GM13976 (cell line): ENCODE data around the gene OR5AN1.

Experiments used
- DNase-seq: peaks from one replicate; pipeline ENCODE4 v3.0.0; 2012; ENCODE audit warnings: low spot score
- in situ Hi-C: fragments of 300-500 bp; cut with MboI; formaldehyde crosslinking; loops from one replicate; pipeline ENCODE4 v1.12.0; 2022; ENCODE audit warnings: low sequenced_read_pairs, mixed read lengths, inconsistent platforms; ENCODE audit not compliant: unreplicated experiment
- TF ChIP-seq, protein P1 (sequence below): IDR thresholded peaks from 2 replicates; pipeline ENCODE4 v1.5.1; 2012; ENCODE audit warnings: borderline replicate concordance, mild to moderate bottlenecking; ENCODE audit not compliant: insufficient read depth; ENCODE audit errors: extremely low read depth, missing control alignments, control extremely low read depth

The OR5AN1 gene

DNA sequence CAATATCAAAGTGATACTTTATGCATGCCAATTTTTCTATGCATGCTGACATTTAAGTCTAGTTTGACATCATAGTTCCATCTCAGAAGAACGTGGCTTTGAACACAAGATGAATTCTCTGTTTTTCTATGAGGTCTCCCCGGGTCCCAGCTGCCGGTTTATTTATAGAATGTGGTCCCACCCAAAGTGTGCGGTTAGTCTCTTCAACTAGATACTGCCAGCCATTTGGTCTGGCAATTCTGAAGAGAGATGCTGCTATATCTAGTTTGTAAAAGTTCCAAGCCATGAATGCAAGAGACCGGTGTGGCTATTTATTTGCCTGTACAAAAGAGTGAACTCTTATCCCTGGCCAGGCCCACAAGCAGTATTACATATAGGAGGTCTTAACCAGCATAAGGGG is 58.3 kb downstream of the OR5AN1 start:
- DNase-seq = no peak
- in situ Hi-C loops = no loop called here

DNA sequence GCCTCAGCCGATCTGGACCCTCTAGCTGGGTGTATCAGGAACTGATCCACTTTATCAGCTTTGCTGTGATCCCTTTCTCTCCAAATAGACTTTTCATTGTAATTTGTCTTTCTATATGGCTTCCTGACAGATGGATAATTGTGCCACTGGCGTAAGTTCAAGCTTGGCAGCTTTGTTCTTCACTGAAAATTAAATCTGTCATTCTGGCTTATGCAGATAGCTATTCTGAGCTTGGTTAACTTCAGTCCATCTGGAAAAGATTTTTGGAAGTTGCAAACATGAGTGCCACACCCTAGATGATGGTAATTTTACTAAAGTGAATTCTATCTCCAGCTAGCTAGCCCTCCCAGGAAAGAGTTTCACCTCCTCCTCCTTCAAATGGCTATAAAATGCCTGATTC is 59.5 kb downstream of the OR5AN1 start:
- DNase-seq = no peak
- in situ Hi-C loops = no loop called here
- TF ChIP-seq, protein P1, sequence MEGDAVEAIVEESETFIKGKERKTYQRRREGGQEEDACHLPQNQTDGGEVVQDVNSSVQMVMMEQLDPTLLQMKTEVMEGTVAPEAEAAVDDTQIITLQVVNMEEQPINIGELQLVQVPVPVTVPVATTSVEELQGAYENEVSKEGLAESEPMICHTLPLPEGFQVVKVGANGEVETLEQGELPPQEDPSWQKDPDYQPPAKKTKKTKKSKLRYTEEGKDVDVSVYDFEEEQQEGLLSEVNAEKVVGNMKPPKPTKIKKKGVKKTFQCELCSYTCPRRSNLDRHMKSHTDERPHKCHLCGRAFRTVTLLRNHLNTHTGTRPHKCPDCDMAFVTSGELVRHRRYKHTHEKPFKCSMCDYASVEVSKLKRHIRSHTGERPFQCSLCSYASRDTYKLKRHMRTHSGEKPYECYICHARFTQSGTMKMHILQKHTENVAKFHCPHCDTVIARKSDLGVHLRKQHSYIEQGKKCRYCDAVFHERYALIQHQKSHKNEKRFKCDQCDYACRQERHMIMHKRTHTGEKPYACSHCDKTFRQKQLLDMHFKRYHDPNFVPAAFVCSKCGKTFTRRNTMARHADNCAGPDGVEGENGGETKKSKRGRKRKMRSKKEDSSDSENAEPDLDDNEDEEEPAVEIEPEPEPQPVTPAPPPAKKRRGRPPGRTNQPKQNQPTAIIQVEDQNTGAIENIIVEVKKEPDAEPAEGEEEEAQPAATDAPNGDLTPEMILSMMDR = no peak

More for the DNA sequence above, 58.3 kb downstream of the OR5AN1 start:
- TF ChIP-seq, protein P1 = no peak
